ENCODE data around the gene TP53BP2.
"Not testable (repeated sequence)": the region's sequence is repeated elsewhere in the genome, so short reads cannot be mapped to it uniquely, and the experiment has no call there.

Gene TP53BP2

DNA sequence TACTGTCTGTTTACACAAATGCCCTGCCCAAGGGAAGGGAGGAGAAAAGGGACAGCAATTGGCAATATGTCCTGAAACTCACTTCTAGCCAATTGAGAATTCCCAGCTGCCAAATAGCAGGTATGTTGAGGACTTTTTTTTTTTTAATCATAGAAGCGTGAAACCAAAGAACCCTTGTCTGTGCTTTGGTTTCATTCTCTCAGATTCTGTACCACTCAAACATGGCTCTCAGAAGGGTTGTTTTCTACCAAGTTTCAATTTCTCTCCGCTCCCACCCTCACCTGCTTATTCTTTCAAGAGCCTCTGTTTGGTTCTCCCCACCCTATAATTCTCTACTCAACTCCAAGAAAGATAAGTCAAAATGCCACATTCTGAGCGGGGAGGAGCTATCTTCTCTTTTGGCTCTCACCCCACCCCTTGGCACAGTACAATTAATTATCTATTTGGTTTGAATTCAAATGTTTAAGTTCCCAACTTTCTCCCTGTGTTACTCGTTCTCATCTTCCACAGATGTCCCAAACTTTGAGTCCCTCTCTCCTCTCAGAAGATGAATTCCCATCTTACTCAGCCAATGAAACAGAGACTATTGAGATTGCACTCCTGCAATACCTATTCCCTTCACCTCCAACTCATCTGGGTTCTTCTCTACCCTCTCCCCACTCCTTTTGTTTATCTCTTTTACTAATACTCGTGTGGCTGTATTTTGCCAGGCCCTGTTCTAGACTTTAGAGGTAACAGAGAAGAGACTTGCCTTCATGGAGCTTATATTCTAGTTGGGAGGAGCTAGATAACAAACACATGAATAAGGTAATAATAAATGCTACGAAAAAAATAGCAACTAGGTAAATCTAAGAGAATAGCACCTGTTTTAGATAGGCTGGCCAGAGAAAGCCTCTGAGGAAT is 3.9 kb upstream of the TP53BP2 start:
- DNase-seq, result no peak

DNA sequence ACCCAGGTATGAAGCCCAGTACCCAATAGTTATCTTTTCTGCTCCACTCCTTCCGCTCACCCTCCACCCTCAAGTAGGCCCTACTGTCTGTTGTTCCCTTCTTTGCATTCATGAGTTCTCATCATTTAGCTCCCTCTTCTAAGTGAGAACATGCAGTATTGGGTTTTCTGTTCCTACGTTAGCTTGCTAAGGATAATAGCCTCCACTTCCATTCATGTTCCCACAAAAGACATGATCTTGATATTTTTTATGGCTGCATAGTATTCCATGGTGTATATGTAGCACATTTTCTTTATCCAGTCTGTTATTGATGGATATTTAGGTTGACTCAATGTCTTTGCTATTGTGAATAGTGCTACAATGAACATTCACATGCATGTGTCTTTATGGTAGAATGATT is 2.8 kb upstream of the TP53BP2 start:
- no peak for DNase-seq

DNA sequence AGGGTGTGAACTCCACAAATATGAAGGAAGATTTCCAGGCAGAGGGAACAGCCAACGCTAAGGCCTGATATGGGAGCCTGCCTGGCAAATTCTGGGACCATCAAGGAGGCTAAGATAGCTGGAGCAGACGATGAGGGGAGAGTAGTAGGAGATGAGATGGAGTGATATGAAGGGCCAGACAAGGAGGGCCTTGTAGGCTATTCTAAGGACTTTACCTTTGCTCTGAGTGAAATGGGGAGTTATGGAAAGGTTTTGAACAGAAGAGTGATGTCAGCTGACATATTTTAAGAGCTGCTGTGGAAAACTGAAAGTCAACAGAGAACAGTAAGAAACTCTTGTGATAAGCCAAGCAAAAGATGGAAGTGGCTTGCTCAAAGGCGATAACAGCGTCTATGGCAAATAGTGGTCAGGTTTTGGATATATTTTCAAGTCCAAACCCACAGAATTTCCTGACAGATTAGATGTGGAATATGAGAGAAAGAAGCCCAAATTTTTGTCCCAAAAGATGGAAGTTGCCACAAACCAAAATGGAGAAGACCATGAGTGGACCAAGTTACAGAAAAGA is 2.1 kb upstream of the TP53BP2 start:
- no peak for DNase-seq

DNA sequence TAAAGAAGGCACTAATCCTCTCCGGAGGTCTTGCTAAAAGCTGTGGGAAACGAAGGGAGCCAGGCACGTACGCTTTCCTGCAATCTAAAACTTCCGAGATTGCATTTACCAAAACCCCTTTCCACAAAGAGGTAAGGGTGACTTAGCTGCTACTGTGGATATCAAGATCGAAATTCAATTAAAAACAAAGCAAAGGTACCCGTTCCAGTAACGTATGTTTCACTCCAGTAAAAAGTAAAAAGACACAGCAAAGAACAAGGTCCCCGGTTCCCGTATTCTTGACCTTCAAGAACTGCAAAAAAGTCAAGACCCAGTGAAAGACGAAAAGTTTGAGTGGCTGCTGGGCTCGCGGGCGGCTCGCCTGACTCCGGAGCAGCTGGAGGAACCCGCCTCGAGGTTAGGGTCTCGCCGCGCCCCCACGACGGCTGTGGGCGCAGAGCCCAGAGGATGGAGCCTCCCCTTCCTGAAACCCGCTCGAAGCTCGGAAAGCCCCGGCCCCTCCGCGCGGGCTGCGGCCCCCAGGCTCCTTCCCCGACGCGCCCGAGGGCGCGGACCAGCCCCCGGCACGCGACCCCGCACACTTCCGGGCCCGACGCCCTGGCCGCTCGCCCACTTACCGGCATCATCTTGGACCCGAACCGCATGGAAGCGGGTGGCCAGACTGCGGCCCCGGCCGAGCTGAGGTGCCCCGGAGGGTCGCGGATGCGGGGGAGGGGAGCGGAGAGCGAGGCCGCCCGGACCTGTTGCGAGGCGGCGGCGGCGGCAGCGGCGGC is 524 bp downstream of the TP53BP2 start:
- DNase-seq, result peak; percentile 72

DNA sequence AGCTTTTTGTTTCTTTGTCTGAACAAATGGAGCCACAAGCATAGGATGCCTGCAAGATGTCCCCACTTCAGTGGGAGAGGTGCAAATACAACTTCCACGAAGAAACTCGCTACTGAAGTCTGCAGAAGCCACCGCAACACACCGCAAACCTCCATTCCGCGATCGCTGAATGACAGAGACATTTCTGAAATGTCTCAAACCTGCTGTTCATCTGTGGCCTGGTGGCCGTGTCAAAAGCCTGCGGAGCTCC is 1.0 kb downstream of the TP53BP2 start:
- DNase-seq, result peak; percentile 75

DNA sequence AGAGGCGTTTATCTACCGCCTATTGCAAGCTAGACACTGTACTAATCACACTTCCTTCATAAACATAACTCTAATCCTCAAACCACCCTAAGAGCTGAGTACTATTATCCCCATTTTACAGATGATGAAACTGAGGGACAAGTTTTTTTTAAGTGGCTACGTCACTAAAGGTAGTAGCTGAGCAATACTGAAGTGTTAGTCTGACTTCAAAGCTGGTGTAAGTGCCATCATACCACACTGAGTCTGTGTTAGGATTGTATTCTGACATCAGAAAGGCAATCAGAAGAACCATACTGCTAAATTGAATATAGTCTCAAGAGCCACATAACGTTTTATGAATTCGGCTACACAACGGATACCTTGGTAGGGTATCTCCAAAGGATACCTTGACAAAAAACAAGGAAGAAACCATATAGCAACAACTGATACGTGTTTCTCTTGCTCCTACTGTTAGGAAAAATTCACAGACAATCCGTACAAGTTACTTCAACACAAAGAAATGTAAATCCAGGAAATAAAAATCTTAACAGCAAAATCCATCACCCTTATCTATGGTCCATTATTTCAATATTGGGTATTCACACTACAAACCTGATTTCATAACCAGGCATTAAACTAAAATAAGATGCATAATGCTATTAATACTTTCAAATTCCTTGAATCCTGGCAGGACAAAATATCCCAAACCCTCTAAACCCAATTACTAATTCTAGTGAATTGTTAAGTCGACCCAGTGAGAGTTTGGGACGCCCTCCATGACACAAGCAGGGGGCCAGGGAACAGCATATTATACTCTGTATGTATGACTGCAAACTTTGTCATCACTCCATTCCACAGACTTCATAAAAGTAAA is 1.6 kb downstream of the TP53BP2 start:
- no peak for DNase-seq

DNA sequence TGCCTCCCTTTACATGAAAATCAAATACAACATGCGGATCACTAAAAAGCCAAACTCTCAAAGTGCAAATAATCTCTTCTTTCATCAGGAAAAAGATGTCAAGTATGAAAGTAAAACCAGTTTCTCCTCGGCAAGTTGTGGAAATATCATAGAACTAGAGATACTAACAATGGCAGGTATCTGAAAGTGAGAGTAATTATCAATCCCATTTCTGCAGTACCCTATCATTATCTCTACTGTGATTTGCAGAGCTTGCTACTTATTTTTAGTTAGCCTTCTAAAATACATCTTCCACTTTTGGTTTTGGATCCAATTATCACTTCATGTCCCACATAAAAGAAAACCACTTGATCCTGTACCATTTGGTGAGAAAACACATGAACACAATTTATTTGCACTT is 3.0 kb downstream of the TP53BP2 start:
- no peak for DNase-seq

DNA sequence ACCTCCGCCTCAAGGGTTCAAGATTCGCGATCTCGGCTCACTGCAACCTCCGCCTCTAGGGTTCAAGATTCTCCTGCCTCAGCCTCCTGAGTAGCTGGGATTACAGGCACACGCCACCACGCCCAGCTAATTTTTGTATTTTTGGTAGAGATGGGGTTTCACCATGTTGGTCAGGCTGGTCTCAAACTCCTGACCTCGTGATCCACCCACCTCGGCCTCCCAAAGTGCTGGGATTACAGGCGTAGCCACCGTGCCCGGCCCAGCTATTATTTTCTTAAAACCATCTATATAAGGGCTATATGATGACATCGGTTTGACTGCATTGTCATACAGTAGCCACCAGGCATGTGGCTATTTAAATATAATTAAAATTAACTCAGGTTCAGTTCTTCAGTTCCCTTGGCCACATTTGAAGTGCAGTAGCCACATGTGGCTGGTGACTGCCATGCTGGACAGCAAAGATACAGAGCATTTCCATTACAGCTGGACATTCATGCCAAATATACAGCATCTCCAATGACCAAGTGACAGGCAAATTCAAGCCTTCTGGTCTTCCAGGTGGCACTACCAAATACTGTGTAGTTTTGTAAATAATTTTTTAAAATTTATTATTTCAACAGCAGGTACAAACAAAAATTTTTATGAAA is 3.6 kb downstream of the TP53BP2 start:
- DNase-seq, result not testable (repeated sequence)

DNA sequence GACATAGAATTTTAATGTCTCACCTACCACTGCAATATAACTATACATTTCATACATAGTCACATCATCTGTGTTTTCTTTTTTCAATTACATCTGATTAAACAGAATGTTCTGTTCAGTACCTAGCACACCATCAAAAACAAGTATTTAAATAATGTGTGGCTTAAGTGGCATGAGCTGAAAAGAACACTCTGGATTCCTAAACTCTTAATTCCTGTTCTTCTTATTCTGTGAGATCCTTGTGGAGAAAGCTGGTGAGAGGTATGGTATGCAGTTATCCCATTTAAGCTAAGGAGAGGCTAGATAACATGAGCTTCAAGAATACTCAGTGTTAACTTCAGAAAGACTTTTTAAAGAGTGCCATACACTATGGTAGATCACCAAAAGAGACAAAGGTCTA is 5.5 kb downstream of the TP53BP2 start:
- DNase-seq, result no peak

DNA sequence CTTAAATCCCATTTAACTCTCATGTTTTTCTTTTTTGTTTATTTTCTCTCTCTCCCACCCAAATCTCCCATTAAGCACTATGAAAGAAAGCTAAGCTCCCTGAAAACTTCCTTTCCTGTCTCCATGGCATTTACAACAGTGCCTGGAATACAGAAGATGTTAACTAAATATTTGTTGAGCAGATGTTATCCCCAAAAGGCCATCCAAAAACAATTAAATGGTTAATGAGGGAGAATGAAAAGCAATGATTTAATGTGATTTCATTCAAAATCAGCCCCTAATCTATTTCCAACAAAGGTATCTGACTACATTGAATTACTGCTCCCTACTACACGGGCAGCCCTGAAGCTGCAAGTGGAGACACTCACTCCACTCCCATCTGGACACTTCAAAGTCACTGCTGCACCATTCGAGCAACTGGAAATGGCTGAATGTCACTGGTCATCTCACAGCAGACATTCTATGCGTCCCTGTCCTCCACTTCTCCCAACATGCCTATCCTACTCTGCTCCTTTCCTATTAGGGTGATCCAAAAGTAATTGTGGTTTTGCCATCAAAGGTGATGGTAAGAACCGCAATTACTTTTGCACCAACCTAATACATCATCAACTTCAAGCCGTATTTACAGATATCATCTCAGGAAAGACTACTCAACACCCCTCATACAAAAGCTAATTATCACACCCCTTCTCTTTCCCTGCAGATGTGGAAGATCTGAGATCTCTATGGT is 7.5 kb downstream of the TP53BP2 start:
- DNase-seq, result no peak

DNA sequence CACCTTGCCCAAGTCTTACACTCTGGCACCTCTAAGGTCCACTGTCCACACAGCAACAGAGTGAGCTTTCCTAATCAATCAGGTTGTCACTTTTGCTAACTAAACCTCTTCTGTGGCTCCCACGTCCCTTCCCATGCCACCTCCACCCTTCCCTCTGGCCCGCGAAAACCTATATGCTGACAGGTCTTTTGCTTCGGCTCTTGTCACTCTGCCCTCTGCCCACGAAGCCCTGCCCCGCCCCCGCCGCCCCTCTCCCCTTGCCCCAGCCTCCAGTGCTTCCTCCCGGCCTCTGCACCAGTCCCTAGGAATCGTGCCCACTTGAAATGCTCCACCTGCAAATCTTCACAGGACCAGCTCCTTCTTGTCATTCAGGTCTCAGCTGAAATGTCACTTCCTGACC is 8.1 kb downstream of the TP53BP2 start:
- DNase-seq, result no peak

DNA sequence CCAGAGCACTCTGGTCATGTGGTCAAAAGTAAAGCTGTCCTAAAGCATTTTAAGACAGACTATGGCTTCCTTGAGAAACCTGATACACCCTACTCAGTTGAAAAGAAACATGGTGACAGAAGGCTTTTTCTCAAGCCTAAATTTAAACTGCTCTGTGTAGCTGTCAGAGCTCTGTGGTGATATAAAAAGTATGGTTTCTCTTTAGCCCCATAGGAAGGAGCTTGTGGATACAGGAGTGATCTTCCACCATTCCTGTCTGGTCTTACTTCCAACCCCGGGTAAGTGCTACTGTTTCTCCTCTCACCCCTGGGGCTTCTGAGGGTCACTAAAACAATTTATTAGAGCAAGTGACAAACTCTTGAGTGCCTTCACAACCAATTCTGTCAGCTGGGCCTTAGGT is 8.5 kb downstream of the TP53BP2 start:
- DNase-seq, result no peak

DNA sequence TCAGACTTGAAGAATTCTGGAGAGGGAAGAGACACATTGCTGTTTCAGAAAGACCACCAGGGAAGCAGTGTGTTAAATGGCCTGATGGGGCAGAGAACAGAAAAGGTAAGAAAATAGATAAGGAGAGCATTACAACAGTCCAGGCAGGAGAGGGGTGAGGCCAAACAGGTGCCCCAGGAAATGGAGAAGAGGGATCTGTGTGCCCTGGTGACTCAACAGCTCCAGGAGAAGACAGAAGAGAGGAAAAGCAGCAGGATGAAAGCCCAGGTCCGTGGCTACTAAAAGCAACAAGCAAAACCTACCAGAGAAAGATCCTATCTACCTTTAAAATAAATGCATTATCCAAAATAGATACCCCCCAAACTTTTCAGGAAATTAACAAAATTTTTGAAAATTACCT is 9.2 kb downstream of the TP53BP2 start:
- DNase-seq, result no peak

DNA sequence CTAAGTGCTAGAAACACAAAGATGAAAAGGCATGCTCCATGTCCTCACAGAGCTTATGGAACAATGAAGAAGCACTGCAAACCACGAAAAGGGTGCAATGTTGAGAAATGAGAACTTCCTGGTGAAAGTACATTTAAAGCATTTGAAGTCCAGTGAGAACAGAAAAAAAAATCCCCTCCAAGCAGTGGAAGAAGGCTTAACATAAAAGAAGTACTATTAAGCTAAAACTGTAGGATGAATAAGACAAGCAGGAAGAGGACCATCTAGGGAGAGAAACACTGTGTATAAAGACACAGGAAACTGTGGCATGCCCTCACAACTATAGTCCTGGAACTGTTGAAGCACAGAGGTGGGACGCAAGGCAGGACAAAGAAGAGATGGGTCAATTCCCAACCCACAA is 10.0 kb downstream of the TP53BP2 start:
- DNase-seq, result no peak

DNA sequence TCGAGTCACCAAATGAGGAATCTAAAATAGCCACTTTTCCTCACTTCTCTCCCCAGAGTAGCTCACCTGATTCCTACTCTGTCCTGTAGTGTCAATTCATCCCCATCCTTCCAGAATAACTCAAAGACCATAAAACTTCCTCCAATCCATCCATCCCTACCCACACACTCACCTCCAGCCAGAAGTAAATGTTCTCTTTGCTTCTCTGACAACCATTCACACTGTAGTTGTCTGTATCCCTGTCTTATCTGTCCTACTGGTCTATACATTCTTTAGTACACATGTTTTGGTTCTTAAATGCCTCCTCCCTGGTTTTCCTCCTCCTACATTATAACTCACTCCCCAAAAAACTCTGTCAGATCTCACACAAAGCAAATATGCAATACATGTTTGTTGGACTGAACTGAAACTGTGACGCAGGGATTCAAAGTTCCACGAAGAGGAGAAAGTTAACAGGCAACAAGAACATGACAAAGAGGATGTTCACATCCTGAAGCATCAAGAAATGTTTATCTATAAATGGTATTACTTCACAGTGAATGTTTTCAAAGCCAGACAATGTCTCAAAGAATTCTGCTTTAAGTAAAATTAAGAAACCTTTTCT is 11.0 kb downstream of the TP53BP2 start:
- DNase-seq, result no peak

DNA sequence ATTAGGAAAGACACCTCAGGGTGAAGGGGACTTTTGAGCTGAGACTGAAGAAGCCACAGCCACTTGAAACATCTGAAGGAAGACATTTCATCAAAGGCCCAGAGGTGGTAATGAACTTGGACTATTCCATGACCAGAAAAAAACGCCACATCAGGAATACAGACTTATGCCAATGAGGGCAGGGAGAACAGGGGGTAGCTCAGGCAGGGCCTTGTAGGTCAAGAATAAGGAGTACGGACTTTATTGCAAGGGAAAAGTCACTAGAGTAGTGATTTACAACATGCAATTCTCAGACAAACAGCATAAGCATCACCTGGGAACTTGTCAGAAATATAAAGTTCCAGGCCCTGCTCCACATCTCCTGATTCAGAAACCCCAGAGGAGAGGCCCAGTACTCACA is 11.8 kb downstream of the TP53BP2 start:
- DNase-seq, result no peak

DNA sequence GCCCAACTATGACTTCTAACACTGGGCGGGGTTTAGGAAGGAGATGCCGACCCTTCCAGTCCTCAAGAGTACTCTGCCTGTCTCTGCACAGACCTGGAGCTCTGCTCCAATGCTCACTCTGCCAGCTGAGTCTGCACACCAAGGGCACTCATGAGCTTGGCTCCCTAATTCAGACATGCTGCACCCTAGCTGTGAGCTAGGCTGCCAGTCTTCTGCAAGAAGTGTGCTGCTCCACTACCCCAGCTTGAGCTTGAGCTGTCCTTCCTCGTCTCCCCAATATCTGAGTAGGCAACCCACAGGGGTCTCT is 13.2 kb downstream of the TP53BP2 start:
- DNase-seq, result peak; percentile 33

DNA sequence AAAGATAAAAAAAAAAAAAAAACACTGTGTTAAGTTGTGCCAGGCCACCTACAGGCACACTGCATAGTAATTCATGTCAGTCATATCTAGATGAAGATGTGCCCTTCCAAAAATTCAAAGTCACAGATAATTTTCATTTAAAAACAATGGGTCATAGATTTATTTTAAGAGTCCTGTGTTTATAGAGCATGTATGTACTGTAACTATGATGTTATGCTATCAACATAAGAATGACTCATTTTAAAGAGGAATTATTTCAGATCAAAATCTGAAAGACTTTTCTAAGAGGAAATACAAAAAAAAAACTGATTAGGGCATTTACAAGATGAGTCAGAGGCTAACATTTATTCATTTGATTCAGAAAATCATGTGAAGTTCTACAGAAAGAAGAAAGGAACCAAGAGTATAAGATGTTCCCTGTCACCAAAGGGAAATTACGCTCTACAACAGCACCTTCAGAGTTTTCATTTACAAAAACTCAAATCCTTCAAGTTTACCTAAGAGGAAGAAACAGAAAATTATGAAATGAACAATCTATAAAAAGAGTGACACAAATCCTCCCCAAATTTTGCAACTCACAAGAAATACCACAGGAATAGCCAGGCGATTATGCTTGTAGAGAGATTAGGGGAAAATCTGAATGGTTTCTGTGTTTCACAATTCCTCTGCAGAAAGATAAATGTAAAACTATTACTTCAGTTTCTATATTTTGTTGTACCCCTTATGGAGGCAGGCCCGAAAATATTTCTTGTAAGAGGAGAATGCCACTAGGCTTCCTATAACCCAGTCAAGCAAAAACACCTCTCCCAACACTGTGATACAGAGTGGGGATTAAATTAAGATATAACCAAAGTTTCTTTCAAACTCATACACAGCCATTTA is 13.8 kb downstream of the TP53BP2 start:
- no peak for DNase-seq

DNA sequence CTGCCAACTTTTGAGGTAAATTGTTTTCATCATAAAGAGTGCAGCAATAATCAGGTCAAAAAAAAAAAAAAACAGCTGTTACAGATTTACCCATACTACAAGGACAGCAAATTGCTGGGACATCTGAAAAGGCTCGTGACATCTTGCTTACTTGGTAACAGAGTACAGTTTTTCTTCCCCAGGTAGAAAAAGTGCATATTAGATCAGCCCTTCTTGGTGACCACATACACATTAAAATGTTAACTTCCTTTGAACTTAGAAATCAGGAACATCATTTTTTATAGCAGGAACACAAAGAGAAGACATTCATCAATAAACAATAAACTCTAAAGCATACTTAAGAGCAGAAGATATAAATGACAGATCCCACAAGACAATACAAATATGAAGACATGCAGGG is 16.1 kb downstream of the TP53BP2 start:
- DNase-seq, result no peak

DNA sequence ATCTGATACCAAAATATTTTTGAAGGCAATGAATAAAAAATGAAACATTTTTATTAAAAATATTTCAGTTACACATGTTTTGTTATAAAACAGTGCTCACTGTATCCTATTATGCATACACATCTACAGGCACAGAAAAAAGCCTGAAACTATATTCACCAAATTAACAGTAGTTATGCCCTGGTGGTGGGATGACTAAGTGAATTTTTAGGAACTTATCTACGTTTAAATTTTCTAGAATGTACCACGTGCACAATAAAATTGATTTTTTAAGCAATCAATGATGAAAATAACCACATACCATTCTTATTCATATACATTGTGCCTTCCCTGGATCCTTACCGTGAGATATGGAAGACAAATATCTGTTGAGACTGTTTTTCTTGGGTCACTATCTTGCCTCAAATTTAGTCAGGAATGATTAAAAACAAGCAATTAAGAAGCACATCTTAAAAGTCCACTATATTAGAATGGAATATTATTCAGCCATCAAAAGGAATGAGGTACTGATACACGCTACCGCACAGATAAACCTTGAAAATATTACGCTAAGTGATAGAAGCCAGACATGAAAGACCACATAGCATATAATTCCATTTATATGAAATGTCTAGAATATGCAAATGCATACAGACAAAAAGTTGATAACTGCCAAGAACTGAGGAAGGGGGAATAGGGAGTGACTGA is 17.4 kb downstream of the TP53BP2 start:
- DNase-seq, result no peak

All from activated naive CD4-positive, alpha-beta T cell treated with Interleukin-2 at 50 U/mL for 16 hours (primary cell).